ENCODE measurements around the gene TPR. TPM values are rescaled to one million over a fixed set of nuclear protein-coding genes. Genes with fewer than 3 reads are reported as not detected.

The TPR gene
- total RNA-seq, 2 experiments from 2014 or later = 131 to 143 TPM

DNA sequence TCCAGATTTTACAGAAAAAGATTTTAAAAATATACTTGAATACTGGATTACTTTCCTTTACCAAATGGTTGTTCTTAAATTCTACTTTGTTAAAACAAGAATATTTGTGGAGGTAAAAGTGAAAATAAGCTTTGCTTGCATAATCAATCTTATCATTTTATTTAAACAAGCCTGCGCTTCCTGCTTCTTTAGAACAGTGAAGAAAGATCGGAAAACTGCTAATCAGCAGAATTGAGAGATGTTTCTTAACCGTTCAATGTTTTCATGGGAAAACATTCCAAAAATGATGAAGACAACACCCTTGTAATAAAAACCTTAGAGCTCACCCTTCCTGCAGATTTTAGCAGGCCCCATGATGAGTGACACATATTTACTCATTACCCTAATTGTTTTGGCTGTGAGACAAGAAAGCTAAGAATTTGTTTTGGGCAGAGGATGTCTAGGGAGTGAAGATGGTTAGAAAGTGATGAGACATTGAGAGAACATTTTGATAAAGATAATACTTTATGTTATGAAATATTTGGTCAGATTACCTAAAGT is 72.6 kb downstream of the TPR start:
- ChIA-PET CTCF (interaction anchor here (0.7 to 3.7 kb wide), 4 partner anchors 13 to 73 kb away, joined by 3 to 16 read pairs (median 4); partner anchors contain the start of genes ODR4 and TPR), POLR2A (no interaction called here)
- H3K4me1 Mint-ChIP-seq (ENCODE audit: low read depth) = peaks cover 35% of the 10 kb centered on the region

GRCh38 chr1:186301448-186301847 is 73.6 kb downstream of the TPR start:
- DNase-seq (no peak), ATAC-seq (no peak)
- CTCF ChIA-PET = interaction anchor here (0.7 to 3.7 kb wide), 3 partner anchors 12 to 103 kb away, joined by 3 to 16 read pairs (median 4); partner anchors contain the start of genes ODR4 and TPR
- H3K27ac Mint-ChIP-seq = no peak overlapping the region
- no peaks in the 10 kb centered on the region for H3K36me3 Mint-ChIP-seq (ENCODE audit: low read depth)
- H3K4me1 Mint-ChIP-seq (ENCODE audit: low read depth) = peaks cover 31% of the 10 kb centered on the region
- POLR2A ChIA-PET = no interaction called here
- H3K9me3 Mint-ChIP-seq (ENCODE audit: insufficient read depth) = no peaks in the 10 kb centered on the region
- H3K4me3 Mint-ChIP-seq = no peak overlapping the region
- H3K27me3 Mint-ChIP-seq (ENCODE audit: low read depth) = no peaks in the 10 kb centered on the region

More for the DNA sequence above, 72.6 kb downstream of the TPR start:
- DNase-seq = no peak
- no peaks in the 10 kb centered on the region for H3K36me3 Mint-ChIP-seq (ENCODE audit: low read depth)
- no peak for ATAC-seq
- H3K4me3 Mint-ChIP-seq = no peak overlapping the region
- no peak overlapping the region for H3K27ac Mint-ChIP-seq
- no peaks in the 10 kb centered on the region for H3K27me3 Mint-ChIP-seq (ENCODE audit: low read depth)
- H3K9me3 Mint-ChIP-seq (ENCODE audit: insufficient read depth) = no peaks in the 10 kb centered on the region

DNA sequence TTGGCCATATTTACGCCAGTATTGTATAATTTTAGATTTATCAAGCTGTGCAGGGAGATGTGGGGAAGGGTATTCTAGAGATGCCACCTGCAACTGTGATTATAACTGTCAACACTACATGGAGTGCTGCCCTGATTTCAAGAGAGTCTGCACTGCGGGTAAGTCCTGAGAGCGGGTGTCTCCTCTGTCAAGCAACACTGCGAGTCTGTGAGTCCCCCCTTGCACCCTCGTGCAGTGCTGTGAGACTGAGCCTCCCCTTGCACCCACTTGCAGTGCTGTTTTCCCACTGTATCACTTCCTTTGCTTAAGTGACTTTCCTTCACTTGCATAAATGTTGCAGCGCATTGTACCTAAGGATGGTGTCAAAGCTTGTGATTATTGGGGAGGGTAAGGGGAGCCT is 75.0 kb downstream of the TPR start:
- Mint-ChIP-seq H3K27ac (no peak overlapping the region), H3K4me3 (no peak overlapping the region), H3K4me1 (ENCODE audit: low read depth) (peaks cover 19% of the 10 kb centered on the region), H3K36me3 (ENCODE audit: low read depth) (no peaks in the 10 kb centered on the region), H3K9me3 (ENCODE audit: insufficient read depth) (no peaks in the 10 kb centered on the region), H3K27me3 (ENCODE audit: low read depth) (no peaks in the 10 kb centered on the region)
- ChIA-PET POLR2A (no interaction called here), CTCF (interaction anchor here (1.4 kb wide), 1 partner anchor 10 kb away, joined by 5 read pairs; no protein-coding TSS in a partner anchor)
- DNase-seq (no peak), ATAC-seq (no peak)

DNA sequence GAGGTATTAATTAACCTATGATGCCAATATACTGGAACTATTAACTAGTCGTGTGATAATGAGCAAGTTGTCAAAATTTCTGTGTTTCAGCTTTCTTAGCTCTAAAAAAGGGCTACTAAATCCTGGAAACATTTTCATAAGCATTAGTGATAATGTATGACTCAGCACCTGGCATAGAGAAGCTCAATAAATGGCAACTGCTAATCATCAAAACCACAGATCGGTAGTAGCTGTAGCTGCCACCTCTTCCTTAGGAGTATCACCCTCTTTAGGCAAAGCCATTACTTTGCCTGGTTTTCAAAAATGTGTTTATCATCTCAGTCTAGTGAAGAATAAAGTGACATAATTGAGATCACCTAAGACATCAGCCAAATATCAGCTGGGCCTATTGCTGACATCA is 75.5 kb downstream of the TPR start:
- Mint-ChIP-seq H3K36me3 (ENCODE audit: low read depth) (no peaks in the 10 kb centered on the region), H3K27me3 (ENCODE audit: low read depth) (no peaks in the 10 kb centered on the region), H3K9me3 (ENCODE audit: insufficient read depth) (no peaks in the 10 kb centered on the region), H3K4me3 (no peak overlapping the region), H3K27ac (no peak overlapping the region), H3K4me1 (ENCODE audit: low read depth) (peaks cover 14% of the 10 kb centered on the region)
- no peak for ATAC-seq
- no peak for DNase-seq
- ChIA-PET POLR2A (no interaction called here), CTCF (interaction anchor here (1.4 kb wide), 1 partner anchor 9 kb away, joined by 5 read pairs; no protein-coding TSS in a partner anchor)

DNA sequence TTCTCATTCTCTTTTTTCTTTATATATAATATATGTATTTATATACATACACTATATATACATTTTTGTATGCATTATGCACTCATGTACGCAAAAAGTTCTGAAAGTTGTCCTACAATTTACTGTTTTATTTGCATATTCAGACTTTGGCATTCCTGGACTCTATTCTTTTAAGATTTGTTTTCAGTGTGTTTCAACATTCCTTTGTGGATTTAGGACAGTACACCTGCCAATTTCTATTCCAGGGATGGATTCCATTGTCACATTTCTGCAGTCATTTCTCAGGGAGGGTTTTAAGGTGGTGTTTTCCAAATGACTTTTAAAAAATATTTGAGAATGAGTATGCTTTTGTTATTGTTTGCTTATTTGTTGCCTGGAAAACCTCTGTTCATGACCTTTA is 76.2 kb downstream of the TPR start:
- Mint-ChIP-seq H3K4me1 (ENCODE audit: low read depth) (peaks cover 10% of the 10 kb centered on the region), H3K27me3 (ENCODE audit: low read depth) (no peaks in the 10 kb centered on the region), H3K9me3 (ENCODE audit: insufficient read depth) (no peaks in the 10 kb centered on the region), H3K36me3 (ENCODE audit: low read depth) (no peaks in the 10 kb centered on the region), H3K27ac (no peak overlapping the region), H3K4me3 (no peak overlapping the region)
- POLR2A ChIA-PET = no interaction called here
- CTCF ChIA-PET = interaction anchor here (1.4 kb wide), 1 partner anchor 9 kb away, joined by 5 read pairs; no protein-coding TSS in a partner anchor
- DNase-seq (no peak), ATAC-seq (no peak)

DNA sequence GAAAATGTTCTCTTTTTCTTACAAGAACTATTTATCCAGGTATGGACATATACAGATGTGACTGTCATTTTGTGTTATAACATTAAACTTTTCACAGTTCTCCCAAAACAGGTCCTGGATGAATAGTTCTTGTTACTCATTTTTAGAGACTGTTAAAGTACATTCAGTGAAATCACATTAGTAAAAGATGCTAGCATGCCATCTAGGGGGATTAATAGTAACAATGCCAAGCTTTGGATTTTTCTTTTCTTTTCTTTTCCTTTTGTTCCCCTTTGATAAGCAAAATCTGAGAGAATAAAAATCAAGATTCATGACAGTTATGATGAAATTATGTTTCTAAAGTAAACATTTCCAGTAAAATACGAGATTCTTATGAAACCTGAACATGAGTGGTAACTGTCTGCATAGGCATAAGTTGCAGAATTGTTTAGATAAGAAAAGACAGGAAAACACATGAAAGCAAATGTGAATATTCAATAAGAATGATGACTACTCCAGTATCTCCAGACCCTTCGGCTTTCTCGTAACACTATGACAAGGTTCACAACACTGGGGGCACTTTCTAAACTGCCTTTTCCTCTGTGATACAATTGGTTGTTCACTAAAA is 77.5 kb downstream of the TPR start:
- Mint-ChIP-seq H3K36me3 (ENCODE audit: low read depth) (no peaks in the 10 kb centered on the region), H3K4me1 (ENCODE audit: low read depth) (peaks cover 2% of the 10 kb centered on the region), H3K27me3 (ENCODE audit: low read depth) (no peaks in the 10 kb centered on the region), H3K9me3 (ENCODE audit: insufficient read depth) (no peaks in the 10 kb centered on the region), H3K4me3 (no peak overlapping the region), H3K27ac (no peak overlapping the region)
- CTCF ChIA-PET = interaction anchor here (0.9 to 1.3 kb wide), 3 partner anchors 8 to 78 kb away, joined by 3 to 6 read pairs (median 4); partner anchors contain the start of genes ODR4 and TPR
- POLR2A ChIA-PET = no interaction called here
- no peak for ATAC-seq
- no peak for DNase-seq

DNA sequence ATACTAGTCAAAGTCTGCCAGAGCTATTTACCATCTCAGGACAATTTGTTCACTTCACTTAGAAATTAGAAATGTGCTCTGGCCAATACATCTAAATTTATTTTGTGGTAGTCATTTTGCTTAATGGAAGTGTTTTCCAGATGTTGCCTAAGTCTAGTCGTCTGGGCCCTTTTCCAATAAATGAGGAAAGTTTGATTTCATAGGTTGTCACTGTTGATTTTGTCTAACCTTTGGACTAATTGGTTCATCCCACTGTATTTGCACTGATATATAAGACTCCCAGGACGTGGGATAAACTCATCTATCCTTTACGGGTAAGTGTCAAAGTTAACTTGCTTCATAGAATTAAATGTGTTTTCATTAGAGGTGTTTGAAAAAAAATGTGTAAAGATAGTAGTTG is 79.1 kb downstream of the TPR start, which contains the start of gene PRG4:
TSS of gene PRG4 (plus strand) at position 300 of the 400 bp plus-strand sequence.
- Mint-ChIP-seq H3K9me3 (ENCODE audit: insufficient read depth) (no peaks in the 10 kb centered on the region), H3K4me1 (ENCODE audit: low read depth) (no peaks in the 10 kb centered on the region), H3K27ac (no peak within 1 kb of the TSS), H3K27me3 (ENCODE audit: low read depth) (no peaks in the 10 kb centered on the region), H3K36me3 (ENCODE audit: low read depth) (no peaks in the 10 kb centered on the region), H3K4me3 (no peak within 1 kb of the TSS)
- ChIA-PET CTCF (interaction anchor here (1.0 to 1.6 kb wide), 2 partner anchors 9 to 61 kb away, joined by 3 to 6 read pairs; no protein-coding TSS in a partner anchor), POLR2A (no interaction called here)
- DNase-seq (no peak), ATAC-seq (no peak)

DNA sequence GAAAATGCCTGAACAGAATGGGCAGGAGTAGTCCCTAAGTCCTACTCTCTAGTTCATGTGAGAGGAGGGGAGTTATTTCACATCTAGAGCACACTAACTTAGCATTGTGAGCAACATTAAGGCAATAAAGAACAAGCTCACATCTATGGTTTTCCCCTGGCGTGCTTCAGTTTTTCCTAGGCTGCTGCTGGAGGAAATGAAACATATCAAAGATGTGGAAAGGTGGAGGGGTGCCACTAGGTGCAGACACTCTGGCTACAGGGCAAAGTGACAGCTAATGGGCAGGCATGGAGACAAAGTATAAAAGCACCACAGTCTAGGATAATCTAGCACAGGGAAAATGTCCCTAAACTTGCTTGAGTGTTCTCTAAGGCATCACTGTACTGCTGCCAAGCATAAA is 82.2 kb downstream of the TPR start:
- peaks cover 3% of the 10 kb centered on the region for H3K36me3 Mint-ChIP-seq (ENCODE audit: low read depth)
- H3K4me3 Mint-ChIP-seq = no peak overlapping the region
- peaks cover 25% of the 10 kb centered on the region for H3K4me1 Mint-ChIP-seq (ENCODE audit: low read depth)
- H3K27ac Mint-ChIP-seq = no peak overlapping the region
- POLR2A ChIA-PET = no interaction called here
- DNase-seq (no peak), ATAC-seq (no peak)
- CTCF ChIA-PET = interaction anchor here (4.6 kb wide), 1 partner anchor 12 kb away, joined by 37 read pairs; no protein-coding TSS in a partner anchor
- H3K27me3 Mint-ChIP-seq (ENCODE audit: low read depth) = no peaks in the 10 kb centered on the region
- peaks cover 2% of the 10 kb centered on the region for H3K9me3 Mint-ChIP-seq (ENCODE audit: insufficient read depth)

GRCh38 chr1:186291271-186291670 is 83.8 kb downstream of the TPR start:
- no peak overlapping the region for H3K27ac Mint-ChIP-seq
- no peaks in the 10 kb centered on the region for H3K27me3 Mint-ChIP-seq (ENCODE audit: low read depth)
- no peak overlapping the region for H3K4me3 Mint-ChIP-seq
- H3K4me1 Mint-ChIP-seq (ENCODE audit: low read depth) = peaks cover 28% of the 10 kb centered on the region
- ATAC-seq (no peak), DNase-seq (no peak)
- H3K36me3 Mint-ChIP-seq (ENCODE audit: low read depth) = peaks cover 4% of the 10 kb centered on the region
- peaks cover 6% of the 10 kb centered on the region for H3K9me3 Mint-ChIP-seq (ENCODE audit: insufficient read depth)
- ChIA-PET CTCF (interaction anchor here (0.9 to 4.6 kb wide), 4 partner anchors 14 to 464 kb away, joined by 3 to 37 read pairs (median 7); partner anchors contain the start of genes ODR4 and TPR), POLR2A (no interaction called here)

- Mint-ChIP-seq H3K27me3 (ENCODE audit: low read depth) (no peaks in the 10 kb centered on the region), H3K4me3 (no peak overlapping the region), H3K9me3 (ENCODE audit: insufficient read depth) (peaks cover 6% of the 10 kb centered on the region), H3K36me3 (ENCODE audit: low read depth) (peaks cover 4% of the 10 kb centered on the region), H3K27ac (no peak overlapping the region), H3K4me1 (ENCODE audit: low read depth) (peaks cover 28% of the 10 kb centered on the region)
- ChIA-PET CTCF (interaction anchor here (0.6 to 4.6 kb wide), 10 partner anchors 9 to 85 kb away, joined by 3 to 37 read pairs (median 4); partner anchors contain the start of genes ODR4 and TPR), POLR2A (interaction anchor here (1.1 kb wide), 1 partner anchor 14 kb away, joined by 5 read pairs; no protein-coding TSS in a partner anchor)
- ATAC-seq (no peak), DNase-seq (no peak)
Measured at GRCh38 chr1:186289943-186290545, 85.0 kb downstream of the TPR start.

- no peak for ATAC-seq
- ChIA-PET POLR2A (no interaction called here), CTCF (interaction anchor here (1.5 kb wide), 1 partner anchor 11 kb away, joined by 4 read pairs; no protein-coding TSS in a partner anchor)
- peaks cover 4% of the 10 kb centered on the region for H3K36me3 Mint-ChIP-seq (ENCODE audit: low read depth)
- no peaks in the 10 kb centered on the region for H3K27me3 Mint-ChIP-seq (ENCODE audit: low read depth)
- H3K27ac Mint-ChIP-seq = no peak overlapping the region
- no peak for DNase-seq
- H3K4me1 Mint-ChIP-seq (ENCODE audit: low read depth) = peaks cover 28% of the 10 kb centered on the region
- H3K9me3 Mint-ChIP-seq (ENCODE audit: insufficient read depth) = peaks cover 6% of the 10 kb centered on the region
- no peak overlapping the region for H3K4me3 Mint-ChIP-seq
Measured at GRCh38 chr1:186286615-186287315, 88.3 kb downstream of the TPR start.
